IPS-18c (cell line): ENCODE results near the gene IL4R.
"Not testable (repeated sequence)": the region's sequence is repeated elsewhere in the genome, so short reads cannot be mapped to it uniquely, and the experiment has no call there.

Source experiments
- H3K4me3 ChIP-seq: 2 replicates; pipeline ENCODE4 v1.7.0; 2013; ENCODE audit warnings: low read depth, mild to moderate bottlenecking, low read length, moderate library complexity; ENCODE audit not compliant: insufficient read depth
- H3K9me3 ChIP-seq: one replicate; pipeline ENCODE4 v1.6.1; 2013; ENCODE audit warnings: mild to moderate bottlenecking, low read length, moderate library complexity; ENCODE audit not compliant: control insufficient read depth, insufficient read depth

The IL4R gene

DNA sequence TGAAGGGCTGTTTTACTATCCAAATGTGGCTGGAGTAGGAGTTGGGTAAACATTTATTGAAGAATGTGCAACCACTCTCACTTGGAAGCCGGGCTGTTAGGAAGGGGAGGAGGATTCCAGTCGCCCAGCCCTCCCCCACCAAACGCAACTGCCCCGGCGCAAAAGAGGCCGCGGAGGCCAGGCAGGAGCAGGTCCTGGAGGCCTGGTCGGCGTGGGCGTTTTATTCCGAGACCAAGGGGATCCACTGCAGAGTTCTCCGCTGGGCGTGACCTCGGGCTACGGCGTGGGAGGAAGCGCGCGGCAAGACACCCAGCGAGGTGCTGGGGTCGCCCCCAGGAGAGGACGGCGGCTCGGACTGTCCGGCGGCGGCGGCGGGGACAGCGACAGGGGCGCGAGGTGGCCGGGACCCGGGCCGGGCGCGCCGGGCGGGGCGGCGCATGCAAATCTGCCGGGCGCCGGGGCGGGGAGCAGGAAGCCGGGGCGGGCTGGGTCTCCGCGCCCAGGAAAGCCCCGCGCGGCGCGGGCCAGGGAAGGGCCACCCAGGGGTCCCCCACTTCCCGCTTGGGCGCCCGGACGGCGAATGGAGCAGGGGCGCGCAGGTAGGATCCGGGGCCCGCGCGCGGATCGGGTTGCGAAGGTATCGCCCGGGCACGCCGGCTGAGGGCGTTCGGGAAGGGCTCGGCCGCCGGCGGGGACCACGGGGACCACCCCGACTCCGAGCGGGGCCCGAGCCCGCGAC, at the start of gene IL4R:
Gene IL4R (plus strand): TSS at position 553 of the 739 bp plus-strand sequence. CDS start 26,230 bp downstream, outside the sequence.
- H3K4me3 ChIP-seq = peak within 1 kb of the TSS; percentile 81
- no peaks in the 10 kb centered on the region for H3K9me3 ChIP-seq

DNA sequence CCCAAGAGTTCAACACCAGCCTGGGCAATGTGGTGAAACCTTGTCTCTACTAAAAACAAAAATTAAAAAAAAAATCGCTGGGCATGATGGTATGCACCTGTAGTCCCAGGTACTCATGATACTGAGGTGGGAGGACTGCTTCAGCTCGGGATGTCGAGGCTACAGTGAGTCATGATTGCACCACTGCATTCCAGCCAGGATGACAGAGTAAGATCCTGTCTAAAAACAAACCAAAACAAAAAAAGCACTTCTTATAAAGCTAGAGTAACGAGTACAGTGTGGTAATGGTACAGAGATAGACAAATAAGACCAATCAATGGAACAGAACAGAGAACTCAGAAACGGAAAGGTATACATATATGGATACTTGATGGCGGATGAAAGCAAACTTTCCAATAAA, 49.6 kb upstream of the IL4R start:
- Histone ChIP-seq H3K4me3 (no peak overlapping the region), H3K9me3 (no peaks in the 10 kb centered on the region)

DNA sequence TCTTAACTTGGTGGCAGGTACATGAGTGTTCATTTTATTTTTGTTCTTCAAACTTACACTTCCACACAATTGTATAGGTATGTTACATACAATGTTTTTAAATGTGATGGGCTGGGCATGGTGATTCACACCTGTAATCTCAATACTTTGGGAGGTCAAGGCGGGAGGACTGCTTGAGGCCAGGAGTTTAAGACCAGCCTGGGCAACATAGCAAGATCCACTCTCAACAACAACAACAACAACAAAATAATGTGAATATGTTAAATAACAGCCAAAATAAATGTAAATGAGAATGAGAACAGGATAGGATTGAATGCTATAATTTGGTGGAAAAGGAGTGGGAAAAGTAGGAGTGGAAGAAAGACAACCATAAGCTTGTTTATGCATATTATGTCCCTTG, 47.8 kb upstream of the IL4R start:
- no peaks in the 10 kb centered on the region for H3K9me3 ChIP-seq

DNA sequence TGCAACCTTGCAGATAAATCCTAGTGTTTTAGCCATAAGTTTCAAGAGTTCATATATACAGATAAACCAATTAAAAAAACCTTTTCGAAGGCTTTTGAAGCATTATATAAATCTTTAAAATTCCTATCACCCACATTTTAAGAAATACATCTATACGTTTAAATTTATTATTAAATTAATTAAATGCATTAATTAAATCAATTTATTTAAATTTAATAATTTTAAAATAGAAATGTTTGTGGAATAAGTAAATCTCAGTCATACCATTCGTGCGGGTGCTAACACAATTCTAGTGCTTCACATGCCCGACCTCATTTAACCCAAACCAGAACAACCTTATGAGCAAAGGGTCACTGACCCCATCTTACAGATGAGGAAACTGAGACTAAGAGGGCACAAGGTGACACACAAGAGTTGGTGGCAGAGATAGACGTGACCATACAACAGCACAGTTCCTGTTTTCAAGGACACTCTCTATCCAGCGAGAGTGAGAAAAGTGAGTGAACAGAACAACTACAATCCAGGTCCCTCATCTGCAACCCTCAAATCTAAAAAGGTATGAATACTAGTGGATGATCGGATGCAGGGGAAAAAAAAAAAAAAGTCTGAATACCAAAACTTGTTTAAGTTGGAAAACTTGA, 46.6 kb upstream of the IL4R start:
- Histone ChIP-seq H3K9me3 (no peaks in the 10 kb centered on the region), H3K4me3 (no peak overlapping the region)

More for the DNA sequence above, 47.8 kb upstream of the IL4R start:
- H3K4me3 ChIP-seq = no peak overlapping the region

DNA sequence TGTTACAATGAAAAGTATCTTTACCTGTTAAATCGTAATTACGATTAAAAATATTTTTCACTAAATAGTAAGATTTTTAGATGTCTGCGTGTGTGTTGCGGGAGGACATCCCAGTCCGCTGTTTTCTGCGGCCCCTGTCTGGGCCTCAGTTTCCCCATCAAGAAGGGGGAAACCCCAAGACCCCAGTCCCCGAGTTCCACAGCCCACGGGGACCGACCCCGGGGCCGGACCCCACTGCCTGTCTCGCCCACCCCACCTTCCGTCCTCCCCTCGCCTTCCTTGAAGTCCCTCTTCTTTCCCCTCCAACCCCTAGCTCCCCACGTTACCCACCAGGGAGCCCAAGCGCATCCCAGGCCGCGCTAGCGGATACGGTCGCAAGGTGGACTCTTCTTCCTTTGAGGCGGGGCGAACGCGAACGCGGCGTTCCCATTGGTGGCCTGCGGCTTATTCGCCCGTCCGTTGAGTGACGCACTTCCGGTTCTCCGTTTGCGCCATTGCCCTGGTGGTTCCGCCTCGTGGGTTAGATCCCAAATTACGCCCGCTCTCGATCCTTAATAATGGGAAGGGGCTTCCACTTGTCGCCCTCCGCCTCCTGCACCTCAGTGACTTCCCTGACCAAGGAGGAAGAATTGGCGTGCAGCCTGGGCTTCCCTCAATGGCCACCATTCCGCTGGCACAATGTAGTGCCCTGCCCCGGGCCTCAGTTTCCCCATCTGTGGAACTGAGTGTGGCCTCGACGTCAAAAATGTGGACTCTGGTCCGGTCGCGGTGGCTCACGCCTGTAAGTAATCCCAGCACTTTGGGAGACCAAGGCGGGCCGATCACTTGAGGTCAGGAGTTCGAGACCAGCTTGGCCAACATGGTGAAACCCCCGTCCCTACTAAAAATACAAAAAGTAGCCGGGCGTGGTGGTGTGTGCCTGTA, 45.1 kb upstream of the IL4R start, which contains the start of gene NSMCE1:
Gene NSMCE1 (minus strand): TSS at position 397 of the 924 bp plus-strand sequence. CDS start 11,202 bp downstream, outside the sequence.
- H3K9me3 ChIP-seq = no peaks in the 10 kb centered on the region
- H3K4me3 ChIP-seq = peak within 1 kb of the TSS; percentile 45

DNA sequence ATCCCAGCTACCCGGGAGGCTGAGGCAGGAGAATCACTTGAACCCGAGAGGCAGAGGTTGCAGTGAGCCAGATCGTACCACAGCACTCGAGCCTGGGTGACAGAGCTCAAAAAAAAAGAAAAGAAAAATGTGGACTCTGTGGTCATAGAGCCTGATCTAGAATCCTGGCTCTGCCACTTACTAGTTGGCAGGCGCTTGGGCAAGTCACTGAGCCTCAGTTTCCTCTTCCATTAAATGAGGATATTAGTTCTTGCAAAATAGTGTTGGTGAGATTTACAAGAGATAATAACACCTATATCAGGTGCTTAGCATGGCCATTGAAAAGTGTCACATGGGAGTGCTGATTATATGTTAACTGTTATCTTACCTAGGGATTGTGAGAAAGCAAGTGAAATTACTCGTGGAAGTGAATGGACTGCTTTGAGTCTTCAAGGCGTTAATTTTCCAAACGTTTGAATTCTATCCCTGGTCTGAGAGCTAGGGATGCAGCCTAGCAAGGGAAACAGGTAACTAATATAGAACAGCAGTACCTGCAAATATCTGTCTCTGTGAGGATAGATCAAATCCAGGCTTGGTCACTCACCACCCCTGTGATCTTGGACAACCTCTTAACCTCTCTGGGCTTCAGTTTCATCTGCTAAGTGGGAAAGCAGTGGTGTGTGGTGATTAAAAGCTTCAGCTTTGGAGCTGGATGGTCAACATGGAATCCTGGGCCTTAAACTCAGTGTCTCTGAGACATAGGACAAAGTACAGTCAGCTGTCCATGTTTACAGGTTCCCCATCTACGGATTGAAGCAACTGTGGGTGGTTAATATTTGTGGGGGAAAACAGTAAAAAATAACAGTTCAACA, 44.2 kb upstream of the IL4R start:
- no peak overlapping the region for H3K4me3 ChIP-seq
- no peaks in the 10 kb centered on the region for H3K9me3 ChIP-seq

DNA sequence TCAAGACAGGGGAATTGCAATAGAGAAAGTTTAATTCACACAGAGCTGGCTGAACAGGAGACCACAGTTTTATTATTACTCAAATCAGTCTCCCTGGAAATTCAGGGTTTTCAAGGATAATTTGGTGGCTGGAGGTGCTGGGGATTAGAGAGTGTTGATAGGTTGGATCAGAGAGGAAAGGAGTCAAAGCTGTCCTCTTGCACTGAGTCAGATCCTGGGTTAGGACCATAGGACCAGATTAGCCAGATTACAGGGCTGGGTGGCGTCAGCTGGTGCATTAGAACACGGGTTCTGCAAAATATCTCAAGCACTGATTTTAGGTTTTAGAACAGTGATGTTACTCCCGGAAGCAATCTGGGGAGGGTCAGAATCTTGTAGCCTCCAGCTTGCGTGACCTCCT, 43.4 kb upstream of the IL4R start:
- Histone ChIP-seq H3K4me3 (no peak overlapping the region), H3K9me3 (no peaks in the 10 kb centered on the region)

DNA sequence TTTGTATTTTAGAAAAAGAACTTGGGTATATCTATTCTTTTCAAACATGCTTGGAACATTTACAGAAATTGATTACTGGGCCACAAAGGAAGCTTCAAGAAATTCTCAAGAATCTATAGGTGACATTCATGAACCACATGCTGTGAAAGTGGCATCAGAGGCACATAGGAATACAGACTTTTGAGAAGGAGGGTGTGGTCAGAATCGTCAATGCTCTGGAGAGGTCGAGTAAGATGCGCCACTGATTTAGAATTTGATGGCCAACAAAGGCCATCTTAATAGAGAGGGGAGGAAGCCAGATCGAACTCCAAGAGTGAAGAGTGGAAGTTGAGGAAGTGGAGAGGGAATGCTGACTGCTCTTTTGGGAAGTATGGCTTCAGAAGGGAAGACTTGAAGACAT, 41.7 kb upstream of the IL4R start:
- Histone ChIP-seq H3K9me3 (no peaks in the 10 kb centered on the region), H3K4me3 (no peak overlapping the region)

DNA sequence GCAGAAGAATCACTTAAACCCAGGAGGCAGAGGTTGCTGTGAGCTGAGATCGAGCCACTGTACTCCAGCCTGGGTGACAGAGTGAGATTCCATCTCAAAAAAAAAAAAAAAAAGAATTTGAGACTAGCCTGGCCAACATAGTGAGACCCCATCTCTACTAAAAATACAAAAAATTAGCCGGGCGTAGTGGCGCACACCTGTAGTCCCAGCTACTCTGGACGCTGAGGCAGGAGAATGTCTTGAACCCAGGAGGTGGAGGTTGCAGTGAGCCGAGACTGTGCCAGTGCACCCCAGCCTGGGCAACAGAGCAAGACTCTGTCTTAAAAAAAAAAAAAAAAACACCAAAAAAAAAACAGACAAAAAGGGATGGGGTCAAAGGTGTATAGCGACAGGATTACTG, 41.1 kb upstream of the IL4R start:
- not testable (repeated sequence) for H3K9me3 ChIP-seq, H3K4me3 ChIP-seq

DNA sequence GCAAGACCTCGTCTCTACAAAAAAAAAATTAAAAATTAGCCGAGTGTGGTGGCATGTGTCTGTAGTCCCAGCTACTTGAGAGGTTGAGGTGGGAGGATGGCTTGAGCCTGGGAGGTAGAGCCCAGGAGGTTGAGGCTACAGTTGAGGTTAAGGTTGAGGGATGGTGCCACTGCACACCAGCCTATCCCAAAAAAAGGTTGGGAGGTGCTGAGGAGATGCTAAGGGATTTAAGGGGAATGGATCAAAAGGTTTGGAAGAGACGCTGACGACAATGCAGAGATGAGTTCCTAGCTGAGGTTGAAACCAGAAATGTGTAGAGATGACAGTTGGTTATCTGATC, 40.5 kb upstream of the IL4R start:
- no peak overlapping the region for H3K4me3 ChIP-seq
- H3K9me3 ChIP-seq = no peaks in the 10 kb centered on the region

DNA sequence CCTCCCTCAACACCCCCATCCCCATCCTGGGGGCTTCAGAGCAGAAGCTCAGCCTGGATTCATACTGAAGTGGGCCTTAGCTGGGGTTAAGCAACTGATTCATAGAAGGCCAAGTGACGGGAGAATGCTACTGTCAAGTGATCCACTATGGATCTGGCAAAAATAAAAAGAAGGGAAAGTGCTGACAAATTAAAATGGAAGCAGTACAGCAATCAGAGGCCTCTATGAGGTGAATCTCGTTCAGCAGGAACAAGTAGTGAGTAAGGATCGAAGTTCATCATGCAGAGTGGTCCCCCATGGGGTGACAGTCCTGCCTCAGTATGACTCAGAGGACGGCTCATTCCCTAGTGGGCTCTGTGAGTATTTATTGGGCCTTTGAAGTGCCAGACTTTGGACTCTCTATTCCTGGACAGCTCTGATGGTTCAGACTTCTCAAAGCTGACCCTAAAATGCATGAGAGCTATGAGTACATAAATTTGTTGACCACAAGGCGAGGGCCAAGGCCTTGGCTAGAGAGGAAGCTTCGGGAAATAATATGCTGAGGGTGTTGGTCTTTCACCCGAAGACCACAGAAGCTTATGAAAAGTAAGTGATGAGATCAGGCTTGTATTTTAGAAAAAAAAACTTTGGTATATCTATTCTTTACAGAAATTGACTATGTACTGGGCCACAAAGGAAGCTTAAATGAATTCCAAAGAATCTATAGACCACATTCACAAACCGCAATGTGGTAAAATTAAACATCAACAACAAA, 39.9 kb upstream of the IL4R start:
- no peaks in the 10 kb centered on the region for H3K9me3 ChIP-seq
- H3K4me3 ChIP-seq = no peak overlapping the region

DNA sequence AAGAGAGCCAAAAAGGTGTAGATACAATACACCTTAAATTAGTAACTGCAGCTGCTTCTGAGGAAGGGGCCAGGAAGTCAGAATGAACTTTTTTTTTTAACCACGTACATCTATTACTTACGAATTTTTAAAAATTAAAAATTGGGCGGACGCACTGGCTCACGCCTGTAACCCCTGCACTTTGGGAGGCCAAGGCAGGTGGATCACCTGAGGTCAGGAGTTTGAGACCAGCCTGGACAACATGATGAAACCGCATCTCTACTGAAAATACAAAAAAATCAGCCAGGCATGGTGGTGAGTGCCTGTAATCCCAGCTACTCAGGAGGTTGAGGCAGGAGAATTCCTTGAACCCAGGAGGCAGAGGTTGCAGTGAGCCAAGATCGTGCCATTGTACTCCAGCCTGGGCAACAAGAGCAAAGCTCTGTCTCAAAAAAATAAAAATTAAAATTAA, 39.3 kb upstream of the IL4R start:
- H3K9me3 ChIP-seq, H3K4me3 ChIP-seq: not testable (repeated sequence)

DNA sequence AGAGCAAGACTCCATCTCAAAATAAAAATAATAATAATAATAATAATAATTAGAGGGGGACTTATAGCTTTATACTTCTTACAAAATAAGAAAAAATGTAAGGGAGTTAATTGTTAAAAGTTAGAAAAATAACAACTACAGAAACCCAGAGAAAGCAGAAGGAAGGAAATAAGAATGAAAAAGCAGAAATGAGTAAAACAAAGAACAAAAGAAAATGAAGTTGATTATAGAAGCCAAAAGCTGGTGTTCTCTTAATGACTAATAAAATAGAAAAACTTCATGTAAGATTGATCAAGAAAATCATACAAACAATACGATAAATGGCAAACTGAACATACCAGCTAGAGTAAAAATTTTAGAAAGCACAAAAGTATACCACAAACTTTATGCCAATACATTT, 38.4 kb upstream of the IL4R start:
- Histone ChIP-seq H3K9me3 (no peaks in the 10 kb centered on the region), H3K4me3 (no peak overlapping the region)

DNA sequence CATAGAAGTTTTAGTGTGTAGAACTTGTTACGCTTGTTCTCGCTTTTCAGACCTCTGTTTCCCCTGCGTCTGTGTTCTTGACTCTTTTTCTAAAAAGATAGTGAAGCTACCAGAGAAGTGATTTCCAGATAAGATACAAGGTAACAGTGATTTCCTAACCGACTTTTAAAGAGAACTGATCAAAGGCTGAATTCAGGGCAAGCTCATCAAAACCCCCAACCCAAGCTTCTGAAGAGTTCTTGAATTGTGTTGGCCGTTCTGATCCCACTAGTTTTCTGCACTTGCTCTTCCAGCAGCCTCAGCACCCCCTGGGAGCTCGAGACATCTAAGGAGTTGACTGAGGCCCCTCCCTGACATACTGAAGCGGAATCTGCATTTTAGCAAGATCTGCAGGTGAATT, 32.5 kb upstream of the IL4R start:
- Histone ChIP-seq H3K9me3 (no peaks in the 10 kb centered on the region), H3K4me3 (no peak overlapping the region)

DNA sequence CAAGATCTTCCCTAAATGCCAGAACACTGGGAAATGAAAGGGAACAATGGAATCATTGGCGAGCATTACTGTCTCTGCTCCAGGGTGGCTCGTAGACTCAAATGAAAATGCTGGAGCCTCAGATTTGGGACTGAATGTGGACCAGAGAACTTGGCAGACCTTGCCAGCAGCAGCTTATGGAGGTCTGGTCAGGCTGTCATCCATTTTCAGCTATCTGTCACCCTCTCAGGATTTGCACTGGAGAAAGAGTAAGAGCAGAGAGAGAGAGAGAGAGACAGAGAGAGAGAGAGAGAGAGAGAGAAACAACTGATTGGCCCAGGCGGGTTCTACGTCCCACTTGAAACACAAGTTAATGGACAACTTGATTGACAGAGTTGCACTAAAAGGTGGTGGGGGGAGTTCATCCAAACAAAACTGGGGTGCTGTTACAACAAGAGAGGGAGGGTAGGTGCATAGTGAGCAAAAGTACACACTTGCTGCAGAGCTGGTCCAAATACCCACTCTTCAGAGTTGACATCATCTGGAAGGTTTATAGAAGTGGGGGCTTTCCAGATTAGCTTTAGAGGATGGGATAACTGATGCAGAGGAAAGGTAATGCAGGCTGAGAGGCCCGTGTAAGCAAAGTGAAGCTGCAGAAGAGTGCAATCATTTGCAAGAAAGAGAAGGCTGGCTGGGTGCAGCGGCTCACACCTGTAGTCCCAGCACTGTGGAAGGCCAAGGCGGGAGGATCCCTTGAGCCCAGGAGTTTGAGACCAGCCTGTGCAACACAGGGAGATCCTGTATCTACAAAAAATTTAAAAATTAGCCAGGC, 28.7 kb upstream of the IL4R start:
- H3K9me3 ChIP-seq = no peaks in the 10 kb centered on the region
- no peak overlapping the region for H3K4me3 ChIP-seq
